Mesendoderm (in vitro differentiated cells): ENCODE measurements around the gene NOC3L.

Experiments
- DNase-seq: peaks from one replicate; pipeline ENCODE4 v3.0.0; 2013
- H2AK5ac ChIP-seq: 2 replicates; pipeline ENCODE4 v1.6.1; 2013; ENCODE audit warnings: low read length, inconsistent platforms
- H2BK120ac ChIP-seq: 2 replicates; pipeline ENCODE4 v1.6.1; 2013; ENCODE audit warnings: low read depth, mild to moderate bottlenecking, low read length, moderate library complexity, mixed read lengths
- H2BK15ac ChIP-seq: replicated peaks from 2 replicates; pipeline ENCODE4 v1.6.1; 2013; ENCODE audit warnings: low read depth, mild to moderate bottlenecking, moderate library complexity
- H2BK5ac ChIP-seq: 2 replicates; pipeline ENCODE4 v1.6.1; 2013; ENCODE audit warnings: low read length, inconsistent platforms
- H3K18ac ChIP-seq: 2 replicates; pipeline ENCODE4 v1.6.1; 2013; ENCODE audit warnings: mild to moderate bottlenecking, low read length, mixed read lengths
- H3K23ac ChIP-seq: one replicate; pipeline ENCODE4 v1.6.1; 2013; ENCODE audit warnings: low read length
- H3K27ac ChIP-seq: 2 replicates; pipeline ENCODE4 v1.5.1; 2013; ENCODE audit warnings: low read depth, mild to moderate bottlenecking, inconsistent platforms, low read length, moderate library complexity
- H3K27me3 ChIP-seq: 2 replicates; pipeline ENCODE4 v1.6.1; 2013; ENCODE audit warnings: low read length, control low read depth, mild to moderate bottlenecking, inconsistent platforms; ENCODE audit not compliant: insufficient read depth, poor library complexity
- H3K36me3 ChIP-seq: 2 replicates; pipeline ENCODE4 v1.6.1; 2013; ENCODE audit warnings: low read length, inconsistent platforms; ENCODE audit not compliant: control insufficient read depth, insufficient read depth
- H3K4ac ChIP-seq: one replicate; pipeline ENCODE4 v1.6.1; 2013; ENCODE audit warnings: low read depth, mild to moderate bottlenecking, low read length, moderate library complexity
- H3K4me1 ChIP-seq: 2 replicates; pipeline ENCODE4 v1.6.1; 2013; ENCODE audit warnings: low read depth, low read length, inconsistent platforms; ENCODE audit not compliant: control insufficient read depth
- H3K4me2 ChIP-seq: 2 replicates; pipeline ENCODE4 v1.6.1; 2013; ENCODE audit warnings: low read length
- H3K4me3 ChIP-seq: 2 replicates; pipeline ENCODE4 v1.5.1; 2013; ENCODE audit warnings: mild to moderate bottlenecking, low read length
- H3K56ac ChIP-seq: one replicate; pipeline ENCODE4 v1.6.1; 2013; ENCODE audit warnings: low read length
- H3K79me1 ChIP-seq: 2 replicates; pipeline ENCODE4 v1.6.1; 2013; ENCODE audit warnings: low read length, inconsistent platforms
- H3K79me2 ChIP-seq: 2 replicates; pipeline ENCODE4 v1.6.1; 2013; ENCODE audit warnings: mild to moderate bottlenecking, low read length; ENCODE audit not compliant: control insufficient read depth, insufficient read depth
- H3K9ac ChIP-seq: 2 replicates; pipeline ENCODE4 v1.6.1; 2013; ENCODE audit warnings: low read length, inconsistent platforms
- H4K5ac ChIP-seq: one replicate; pipeline ENCODE4 v1.6.1; 2013; ENCODE audit warnings: low read length
- H4K8ac ChIP-seq: one replicate; pipeline ENCODE4 v1.6.1; 2013; ENCODE audit warnings: low read depth, mild to moderate bottlenecking, control low read depth, low read length, moderate library complexity
- WGBS: extraction: QIAGEN DNeasy Blood & Tissue Kit; methylation state at CpG from one replicate; pipeline ENCODE4 v1.1.7; 2013; ENCODE audit warnings: low lambda C conversion rate, missing lambda C conversion rate; ENCODE audit not compliant: insufficient coverage; ENCODE audit errors: extremely low coverage; 5-methylcytosine and 5-hydroxymethylcytosine counted together

The NOC3L gene

GRCh38 chr10:94310369-94310768 is 52.4 kb downstream of the NOC3L start:
- Histone ChIP-seq H3K27me3 (no peaks in the 10 kb centered on the region), H2BK120ac (no peak overlapping the region), H3K36me3 (no peaks in the 10 kb centered on the region), H3K4me3 (no peak overlapping the region), H3K79me1 (no peaks in the 10 kb centered on the region), H4K5ac (no peak overlapping the region), H2AK5ac (no peak overlapping the region), H3K9ac (no peak overlapping the region), H3K27ac (no peak overlapping the region), H3K56ac (no peak overlapping the region), H3K18ac (no peak overlapping the region), H3K79me2 (no peaks in the 10 kb centered on the region), H2BK5ac (no peak overlapping the region), H3K4ac (no peak overlapping the region), H3K4me1 (no peaks in the 10 kb centered on the region), H4K8ac (no peak overlapping the region), H2BK15ac (no peak overlapping the region), H3K23ac (no peak overlapping the region), H3K4me2 (no peak overlapping the region)
- no CpG with 5 or more reads among the region's 6 CpGs for WGBS
- DNase-seq = no peak

GRCh38 chr10:94308866-94309265 is 53.9 kb downstream of the NOC3L start:
- H2BK15ac ChIP-seq = no peak overlapping the region
- H3K4ac ChIP-seq = no peak overlapping the region
- no peak overlapping the region for H3K4me3 ChIP-seq
- no peak overlapping the region for H2AK5ac ChIP-seq
- H3K79me1 ChIP-seq = no peaks in the 10 kb centered on the region
- no peak for DNase-seq
- H3K27ac ChIP-seq = no peak overlapping the region
- H3K36me3 ChIP-seq = no peaks in the 10 kb centered on the region
- H3K9ac ChIP-seq = no peak overlapping the region
- H3K79me2 ChIP-seq = no peaks in the 10 kb centered on the region
- H3K4me2 ChIP-seq = no peak overlapping the region
- no peaks in the 10 kb centered on the region for H3K4me1 ChIP-seq
- no peak overlapping the region for H4K5ac ChIP-seq
- no peak overlapping the region for H3K23ac ChIP-seq
- no CpG with 5 or more reads among the region's 3 CpGs for WGBS
- H2BK120ac ChIP-seq = no peak overlapping the region
- no peak overlapping the region for H3K56ac ChIP-seq
- no peak overlapping the region for H3K18ac ChIP-seq
- H2BK5ac ChIP-seq = no peak overlapping the region
- no peaks in the 10 kb centered on the region for H3K27me3 ChIP-seq
- H4K8ac ChIP-seq = no peak overlapping the region

DNA sequence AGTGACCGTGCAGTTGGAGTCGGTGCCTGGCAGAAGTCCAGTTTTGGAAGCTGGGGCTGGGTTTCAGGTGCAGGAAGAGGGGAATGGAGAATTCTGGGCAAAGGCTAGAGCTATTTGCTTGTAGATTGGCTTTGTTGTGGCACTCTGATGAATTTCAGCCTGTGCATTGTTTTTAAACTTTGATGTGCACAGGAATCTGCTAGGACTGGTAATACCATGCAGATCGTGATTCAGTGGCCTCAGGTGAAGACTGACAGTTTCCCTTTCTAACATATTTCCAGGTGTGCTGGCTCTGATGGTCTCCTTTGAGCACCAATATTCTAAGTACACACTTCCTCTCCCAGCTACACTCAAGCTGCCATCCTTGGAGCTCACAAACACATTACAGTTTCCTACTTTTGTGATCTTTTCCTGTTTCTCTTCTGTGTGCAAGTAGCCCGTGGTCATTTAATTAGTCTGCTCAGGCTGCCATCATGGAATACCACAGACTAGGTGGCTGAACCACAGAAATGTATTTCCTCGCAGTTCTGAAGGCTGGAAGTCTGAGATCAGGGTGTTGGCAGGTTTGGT is 55.6 kb downstream of the NOC3L start:
- H3K56ac ChIP-seq = no peak overlapping the region
- H3K36me3 ChIP-seq = no peaks in the 10 kb centered on the region
- H3K4me3 ChIP-seq = no peak overlapping the region
- no peak overlapping the region for H2AK5ac ChIP-seq
- H4K5ac ChIP-seq = no peak overlapping the region
- no peaks in the 10 kb centered on the region for H3K79me1 ChIP-seq
- H2BK15ac ChIP-seq = no peak overlapping the region
- H4K8ac ChIP-seq = no peak overlapping the region
- no peak overlapping the region for H3K23ac ChIP-seq
- no peak for DNase-seq
- H2BK5ac ChIP-seq = no peak overlapping the region
- no peak overlapping the region for H3K9ac ChIP-seq
- H3K27ac ChIP-seq = no peak overlapping the region
- H3K27me3 ChIP-seq = no peaks in the 10 kb centered on the region
- H3K4me2 ChIP-seq = no peak overlapping the region
- no peak overlapping the region for H3K18ac ChIP-seq
- no peaks in the 10 kb centered on the region for H3K4me1 ChIP-seq
- no CpG with 5 or more reads among the region's 5 CpGs for WGBS
- H2BK120ac ChIP-seq = no peak overlapping the region
- H3K4ac ChIP-seq = no peak overlapping the region
- no peaks in the 10 kb centered on the region for H3K79me2 ChIP-seq

DNA sequence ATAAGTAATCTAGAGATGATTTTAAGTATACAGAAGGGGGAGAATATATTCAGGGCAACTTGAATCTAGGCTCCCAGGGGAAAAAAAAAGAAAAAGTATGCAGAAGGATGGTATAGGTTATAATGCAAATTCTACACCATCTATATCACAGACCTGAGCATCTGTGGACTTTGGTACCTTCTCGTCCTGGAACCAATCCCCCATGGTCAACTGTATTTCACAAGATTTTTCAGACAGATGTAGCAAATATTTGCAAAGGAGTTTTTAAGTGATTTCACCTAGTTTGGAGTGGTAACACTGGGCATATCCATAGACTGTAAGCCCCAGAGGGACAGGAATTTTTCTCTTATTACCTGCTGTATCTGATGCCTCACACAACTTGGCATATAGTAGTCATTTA is 58.8 kb downstream of the NOC3L start:
- Histone ChIP-seq H3K79me2 (no peaks in the 10 kb centered on the region), H4K5ac (no peak overlapping the region), H3K4me1 (no peaks in the 10 kb centered on the region), H2AK5ac (no peak overlapping the region), H3K9ac (no peak overlapping the region), H3K4me3 (no peak overlapping the region), H3K4me2 (no peak overlapping the region), H3K23ac (no peak overlapping the region), H3K36me3 (no peaks in the 10 kb centered on the region), H2BK5ac (no peak overlapping the region), H3K4ac (no peak overlapping the region), H2BK120ac (no peak overlapping the region), H3K27ac (no peak overlapping the region), H4K8ac (no peak overlapping the region), H3K56ac (no peak overlapping the region), H3K79me1 (no peaks in the 10 kb centered on the region), H2BK15ac (no peak overlapping the region), H3K18ac (no peak overlapping the region), H3K27me3 (no peaks in the 10 kb centered on the region)
- no CpG with 5 or more reads among the region's 1 CpG for WGBS
- no peak for DNase-seq

DNA sequence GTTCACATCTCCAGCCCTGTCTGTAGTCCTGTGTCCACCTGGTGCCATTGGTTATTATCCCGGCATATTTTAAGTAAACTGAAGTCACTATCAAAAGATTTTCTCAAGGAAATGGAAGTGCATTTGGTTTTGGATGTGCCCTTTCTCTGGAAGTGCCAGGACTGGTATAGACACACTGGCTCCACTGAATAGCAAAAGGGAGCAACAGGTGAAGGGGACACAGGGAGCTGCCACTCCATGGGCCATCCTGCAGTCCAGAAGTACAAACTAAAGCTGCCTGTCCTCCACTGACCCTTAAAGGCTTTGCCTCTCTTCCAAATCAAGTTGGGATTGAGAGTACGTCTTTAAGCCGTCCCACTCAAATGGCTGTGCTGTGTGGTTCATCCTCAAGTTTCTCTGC is 62.7 kb downstream of the NOC3L start:
- Histone ChIP-seq H3K79me1 (no peaks in the 10 kb centered on the region), H3K23ac (no peak overlapping the region), H2BK120ac (no peak overlapping the region), H2BK5ac (no peak overlapping the region), H3K79me2 (no peaks in the 10 kb centered on the region), H4K5ac (no peak overlapping the region), H3K27ac (no peak overlapping the region), H3K4me3 (no peak overlapping the region), H2BK15ac (no peak overlapping the region), H3K4me2 (no peak overlapping the region), H3K56ac (no peak overlapping the region), H3K4me1 (no peaks in the 10 kb centered on the region), H3K9ac (no peak overlapping the region), H2AK5ac (no peak overlapping the region), H4K8ac (no peak overlapping the region), H3K27me3 (no peaks in the 10 kb centered on the region), H3K4ac (no peak overlapping the region), H3K36me3 (no peaks in the 10 kb centered on the region), H3K18ac (no peak overlapping the region)
- no peak for DNase-seq
- WGBS = no CpG with 5 or more reads among the region's 3 CpGs

DNA sequence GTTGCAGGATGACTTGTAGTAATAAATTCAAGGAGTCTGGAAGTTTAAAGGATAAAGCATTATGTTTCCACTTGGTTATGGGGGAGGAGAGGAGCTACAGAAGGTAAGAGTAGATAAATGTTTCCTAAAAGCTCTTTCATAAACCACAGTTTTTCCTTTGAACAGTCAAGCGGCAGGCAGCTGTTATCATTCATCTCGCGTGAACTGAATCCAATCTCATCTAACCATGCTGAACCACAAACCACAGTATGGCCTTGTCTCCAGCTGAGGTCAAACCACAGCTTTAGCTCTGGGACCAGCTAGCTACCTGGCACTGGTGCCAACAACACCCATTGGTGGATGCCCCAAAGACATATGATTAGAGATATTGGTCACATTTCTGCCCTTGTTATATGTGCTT is 63.3 kb downstream of the NOC3L start:
- no peak overlapping the region for H3K27ac ChIP-seq
- no CpG with 5 or more reads among the region's 3 CpGs for WGBS
- no peak overlapping the region for H3K4me3 ChIP-seq
- no peak overlapping the region for H3K18ac ChIP-seq
- no peaks in the 10 kb centered on the region for H3K79me2 ChIP-seq
- H3K36me3 ChIP-seq = no peaks in the 10 kb centered on the region
- no peak overlapping the region for H3K9ac ChIP-seq
- no peak overlapping the region for H3K56ac ChIP-seq
- no peak overlapping the region for H4K8ac ChIP-seq
- no peaks in the 10 kb centered on the region for H3K4me1 ChIP-seq
- H2AK5ac ChIP-seq = no peak overlapping the region
- H2BK15ac ChIP-seq = no peak overlapping the region
- no peak overlapping the region for H3K4me2 ChIP-seq
- no peak overlapping the region for H3K23ac ChIP-seq
- H2BK120ac ChIP-seq = no peak overlapping the region
- H3K27me3 ChIP-seq = no peaks in the 10 kb centered on the region
- H3K4ac ChIP-seq = no peak overlapping the region
- H4K5ac ChIP-seq = no peak overlapping the region
- no peak overlapping the region for H2BK5ac ChIP-seq
- DNase-seq = no peak
- no peaks in the 10 kb centered on the region for H3K79me1 ChIP-seq
